Gastrocnemius medialis (tissue), 4 donors: ENCODE measurements around the gene SNX14. TPM values are rescaled to one million over a fixed set of nuclear protein-coding genes. Genes with fewer than 3 reads are reported as not detected.

ENCODE experiments used
- ATAC-seq, 2 donors: fragments of 150-250 bp; one replicate each; pipeline ENCODE4 v1.9.1; 2016
- DNase-seq, 2 donors: peaks; one replicate each; pipeline ENCODE4 v3.0.0-alpha.2; 2019
- H3K27ac ChIP-seq, 4 donors: fragments of 200-600 bp; sonication (generic); 1 replicate in 1 of 4; 2 replicates in 3 of 4; pipeline ENCODE4 v1.5.1; 2016 to 2018; ENCODE audit warnings: mild to moderate bottlenecking in 2 of 4, moderate library complexity in 1 of 4
- H3K27me3 ChIP-seq, 3 donors: fragments of 200-600 bp; sonication (generic) in 2 of 3; 1 replicate in 1 of 3; 2 replicates in 2 of 3; pipeline versions ENCODE4 v1.5.1 to v1.6.0; 2016 to 2019; ENCODE audit warnings: mild to moderate bottlenecking in 1 of 3, moderate library complexity in 1 of 3
- H3K36me3 ChIP-seq, 2 donors: fragments of 200-600 bp; sonication (generic) in 1 of 2; one replicate each; pipeline ENCODE4 v1.5.1; 2017 to 2018
- H3K4me1 ChIP-seq, 2 donors: fragments of 200-600 bp; sonication (generic) in 1 of 2; one replicate each; pipeline ENCODE4 v1.5.1; 2016 to 2017; ENCODE audit warnings: mild to moderate bottlenecking in 2 of 2
- H3K4me3 ChIP-seq, 4 donors: fragments of 200-600 bp; sonication (generic) in 3 of 4; 1 replicate in 1 of 4; 2 replicates in 3 of 4; pipeline ENCODE4 v1.5.1; 2016 to 2019; ENCODE audit warnings: mild to moderate bottlenecking in 2 of 4
- H3K9me3 ChIP-seq, 3 donors: fragments of 200-600 bp; sonication (generic) in 2 of 3; 1 replicate in 1 of 3; 2 replicates in 2 of 3; pipeline ENCODE4 v1.5.1; 2016 to 2019
- CTCF ChIP-seq, 5 experiments: fragments of 450-650 bp in 3 of 5; fragments of 200-600 bp in 2 of 5; sonication (generic) in 2 of 5; IDR thresholded peaks in 4 of 5; conservative IDR thresholded peaks in 1 of 5; 1 replicate in 4 of 5; 2 replicates in 1 of 5; pipeline ENCODE4 v1.5.1; 2016 to 2019; ENCODE audit warnings: antibody characterized with exemption in 5 of 5, mild to moderate bottlenecking in 3 of 5, moderate library complexity in 3 of 5
- POLR2A ChIP-seq, 2 donors: fragments of 450-650 bp; IDR thresholded peaks; one replicate each; pipeline ENCODE4 v1.6.1; 2017; ENCODE audit warnings: antibody characterized with exemption in 2 of 2, mild to moderate bottlenecking in 2 of 2, moderate library complexity in 2 of 2
- in situ Hi-C, 4 donors: fragments of 200-750 bp; cut with MboI; loops; one replicate each; pipeline versions ENCODE4 v1.15.0 to v1.8.0; 2017; ENCODE audit warnings: low sequenced_read_pairs in 4 of 4
- intact Hi-C: fragments of 100-400 bp; cut with DNase I; formaldehyde crosslinking; loops from one replicate; pipeline ENCODE4 v1.15.1; 2023; ENCODE audit warnings: low total_unique reads
- total RNA-seq, 4 donors: library from RNA; depleted of rRNA; stranded (reverse); fragments of >200 nt; gene quantifications; one replicate each; pipeline versions ENCODE4 v1.1.0 to v1.2.3, GENCODE V29; 2016

The SNX14 gene
- total RNA-seq, 4 donors from 2014 or later = 16.0 to 38.5 (median 24.7) TPM

GRCh38 chr6:85458782-85459181 is 134.9 kb downstream of the SNX14 start:
- intact Hi-C loops (no loop called here), in situ Hi-C loops (no loop called here)
- TF ChIP-seq CTCF (IDR thresholded peaks at IDR 0.05 in 4 of 5, conservative IDR thresholded peaks at IDR 0.05 in 1 of 5) (no peak), POLR2A (IDR thresholded peaks at IDR 0.05) (no peak)
- DNase-seq (no peak), ATAC-seq (no peak)
- no peaks in the 10 kb centered on the region for H3K36me3 ChIP-seq
- H3K4me3 ChIP-seq = no peak overlapping the region
- no peaks in the 10 kb centered on the region for H3K9me3 ChIP-seq
- H3K27ac ChIP-seq = peak overlapping the region in 2 of 4 donors; percentile 23 to 31
- H3K27me3 ChIP-seq = no peaks in the 10 kb centered on the region
- peaks cover 7 to 9% of the 10 kb centered on the region in 2 donors for H3K4me1 ChIP-seq

GRCh38 chr6:85458184-85458583 is 135.5 kb downstream of the SNX14 start:
- intact Hi-C loops (no loop called here), in situ Hi-C loops (no loop called here)
- DNase-seq (no peak), ATAC-seq (no peak)
- no peak for TF ChIP-seq POLR2A (IDR thresholded peaks at IDR 0.05)
- no peak for TF ChIP-seq CTCF (IDR thresholded peaks at IDR 0.05 in 4 of 5, conservative IDR thresholded peaks at IDR 0.05 in 1 of 5)
- Histone ChIP-seq H3K9me3 (no peaks in the 10 kb centered on the region), H3K4me1 (peaks cover 7 to 9% of the 10 kb centered on the region in 2 donors), H3K27ac (no peak overlapping the region), H3K4me3 (no peak overlapping the region), H3K36me3 (no peaks in the 10 kb centered on the region), H3K27me3 (no peaks in the 10 kb centered on the region)

GRCh38 chr6:85456782-85457181 is 136.9 kb downstream of the SNX14 start:
- H3K4me1 ChIP-seq = peaks cover 6% of the 10 kb centered on the region in 2 donors
- no peak overlapping the region for H3K27ac ChIP-seq
- in situ Hi-C loops = no loop called here

More at GRCh38 chr6:85456782-85457181, 136.9 kb downstream of the SNX14 start:
- intact Hi-C loops = no loop called here
- ATAC-seq (no peak), DNase-seq (no peak)
- Histone ChIP-seq H3K9me3 (no peaks in the 10 kb centered on the region), H3K27me3 (no peaks in the 10 kb centered on the region), H3K4me3 (no peak overlapping the region), H3K36me3 (no peaks in the 10 kb centered on the region)
- no peak for TF ChIP-seq CTCF (IDR thresholded peaks at IDR 0.05 in 4 of 5, conservative IDR thresholded peaks at IDR 0.05 in 1 of 5)
- TF ChIP-seq POLR2A (IDR thresholded peaks at IDR 0.05) = no peak

Other genes starting within 250 kb of the SNX14 start
- 1 to 10 TPM in 3 of 4 donors, under 1 TPM in 1; 0.82 to 4.3 (median 2.8) TPM for gene NT5E, start 143.8 kb downstream of the SNX14 start, total RNA-seq
- gene SYNCRIP, start 49.0 kb upstream of the SNX14 start, total RNA-seq = 10 to 100 TPM; 43.0 to 59.3 (median 54.5) TPM